DND-41 (cell line): ENCODE measurements around the gene MED14.

Source experiments
- ATAC-seq: fragments of 200-7000 bp; cut with Tn5 transposase; 3 replicates; pipeline ENCODE4 v1.9.1; 2021; ENCODE audit warnings: low read depth; ENCODE audit not compliant: insufficient read depth
- DNase-seq: peaks from one replicate; pipeline ENCODE4 v3.0.0-alpha.2; 2020
- H2AFZ ChIP-seq: 2 replicates; pipeline ENCODE4 v1.6.0; 2012; ENCODE audit warnings: low read depth, low read length
- H3K27ac ChIP-seq: 2 replicates; pipeline ENCODE4 v1.5.1; 2012; ENCODE audit warnings: low read length, inconsistent platforms
- H3K27me3 ChIP-seq: fragments of 200-600 bp; sonication (generic); 2 replicates; pipeline ENCODE4 v1.6.0; 2012; ENCODE audit warnings: low read length, mild to moderate bottlenecking, inconsistent platforms; ENCODE audit not compliant: insufficient read depth, poor library complexity
- H3K36me3 ChIP-seq: 2 replicates; pipeline ENCODE4 v1.5.1; 2012; ENCODE audit warnings: low read length, inconsistent platforms; ENCODE audit not compliant: insufficient read depth
- H3K4me1 ChIP-seq: 2 replicates; pipeline ENCODE4 v1.5.1; 2012; ENCODE audit warnings: mild to moderate bottlenecking, low read length; ENCODE audit not compliant: insufficient read depth
- H3K4me2 ChIP-seq: 2 replicates; pipeline ENCODE4 v1.6.0; 2012; ENCODE audit warnings: mild to moderate bottlenecking, moderate library complexity, low read length, inconsistent platforms; ENCODE audit not compliant: insufficient read depth
- H3K4me3 ChIP-seq, 2 experiments: fragments of 200-600 bp in 1 of 2; shearing (Covaris generic) in 1 of 2; 2 replicates each; pipeline ENCODE4 v1.5.1; 2012 to 2016; ENCODE audit warnings: inconsistent platforms in 2 of 2, low read length in 2 of 2, mild to moderate bottlenecking in 2 of 2, low read depth in 1 of 2, moderate library complexity in 1 of 2
- H3K79me2 ChIP-seq: 2 replicates; pipeline ENCODE4 v1.6.0; 2012; ENCODE audit warnings: low read length, inconsistent platforms; ENCODE audit not compliant: insufficient read depth
- H3K9ac ChIP-seq: 2 replicates; pipeline ENCODE4 v1.6.0; 2012; ENCODE audit warnings: low read depth, mild to moderate bottlenecking, inconsistent platforms, low read length, moderate library complexity
- H3K9me3 ChIP-seq: 2 replicates; pipeline ENCODE4 v1.5.1; 2012; ENCODE audit warnings: low read length, moderate library complexity, mild to moderate bottlenecking, inconsistent platforms; ENCODE audit not compliant: insufficient read depth, severe bottlenecking
- H4K20me1 ChIP-seq: 2 replicates; pipeline ENCODE4 v1.6.0; 2012; ENCODE audit warnings: low read length; ENCODE audit not compliant: insufficient read depth
- CTCF ChIP-seq: IDR thresholded peaks from 2 replicates; pipeline ENCODE4 v1.5.1; 2012; ENCODE audit warnings: borderline replicate concordance, low read length, moderate library complexity, mild to moderate bottlenecking; ENCODE audit not compliant: poor library complexity, severe bottlenecking; ENCODE audit errors: extremely low read depth
- EZH2 ChIP-seq: IDR thresholded peaks from 3 replicates; pipeline ENCODE4 v1.6.1; 2012; ENCODE audit warnings: borderline replicate concordance, low read depth, mild to moderate bottlenecking, moderate library complexity, low read length, inconsistent platforms; ENCODE audit not compliant: severe bottlenecking

The MED14 gene

GRCh38 chrX:40685362-40685918 is 49.9 kb downstream of the MED14 start:
- Histone ChIP-seq H3K27ac (no peak overlapping the region), H3K4me1 (no peaks in the 10 kb centered on the region), H4K20me1 (no peaks in the 10 kb centered on the region), H3K79me2 (no peaks in the 10 kb centered on the region), H3K27me3 (no peaks in the 10 kb centered on the region), H2AFZ (no peak overlapping the region), H3K9ac (no peak overlapping the region), H3K4me2 (no peak overlapping the region), H3K4me3 (no peak overlapping the region), H3K36me3 (peaks cover 57% of the 10 kb centered on the region), H3K9me3 (no peaks in the 10 kb centered on the region)
- TF ChIP-seq EZH2, result no peak
- TF ChIP-seq CTCF, result no peak
- no peak for DNase-seq
- no peak for ATAC-seq

- no peak for ATAC-seq
- H3K36me3 ChIP-seq, result peaks cover 58% of the 10 kb centered on the region
- no peak for DNase-seq
Measured at GRCh38 chrX:40684092-40684491, 51.2 kb downstream of the MED14 start.

GRCh38 chrX:40683245-40683644 is 52.1 kb downstream of the MED14 start:
- Histone ChIP-seq H3K9ac (no peak overlapping the region), H2AFZ (no peak overlapping the region), H3K9me3 (no peaks in the 10 kb centered on the region), H3K4me1 (no peaks in the 10 kb centered on the region), H3K4me3 (no peak overlapping the region), H3K79me2 (no peaks in the 10 kb centered on the region), H3K27me3 (no peaks in the 10 kb centered on the region), H3K4me2 (no peak overlapping the region), H3K36me3 (peaks cover 52% of the 10 kb centered on the region), H3K27ac (no peak overlapping the region), H4K20me1 (no peaks in the 10 kb centered on the region)
- no peak for TF ChIP-seq EZH2
- no peak for DNase-seq
- ATAC-seq, result no peak

More at GRCh38 chrX:40684092-40684491, 51.2 kb downstream of the MED14 start:
- no peaks in the 10 kb centered on the region for H3K79me2 ChIP-seq
- no peaks in the 10 kb centered on the region for H3K27me3 ChIP-seq
- no peaks in the 10 kb centered on the region for H3K9me3 ChIP-seq
- no peak for TF ChIP-seq CTCF
- no peak for TF ChIP-seq EZH2
- no peaks in the 10 kb centered on the region for H4K20me1 ChIP-seq
- no peak overlapping the region for H3K4me2 ChIP-seq
- no peaks in the 10 kb centered on the region for H3K4me1 ChIP-seq
- no peak overlapping the region for H3K4me3 ChIP-seq
- no peak overlapping the region for H3K9ac ChIP-seq
- H2AFZ ChIP-seq, result no peak overlapping the region
- H3K27ac ChIP-seq, result no peak overlapping the region

GRCh38 chrX:40671126-40671525 is 64.2 kb downstream of the MED14 start:
- Histone ChIP-seq H3K9ac (no peak overlapping the region), H3K9me3 (no peaks in the 10 kb centered on the region), H3K27me3 (no peaks in the 10 kb centered on the region), H4K20me1 (no peaks in the 10 kb centered on the region), H3K79me2 (no peaks in the 10 kb centered on the region), H3K4me2 (no peak overlapping the region), H3K4me3 (no peak overlapping the region), H3K4me1 (no peaks in the 10 kb centered on the region), H2AFZ (no peak overlapping the region), H3K27ac (no peak overlapping the region), H3K36me3 (peaks cover 65% of the 10 kb centered on the region; the same call in 1 of the 2 replicates)
- DNase-seq, result no peak
- ATAC-seq, result no peak
- no peak for TF ChIP-seq CTCF
- no peak for TF ChIP-seq EZH2
